ENCODE data around the gene DHX15. TPM values are rescaled to one million over a fixed set of nuclear protein-coding genes. Genes with fewer than 3 reads are reported as not detected.

DHX15 gene
- total RNA-seq, 1 donor from 2014 or later = 102 TPM

DNA sequence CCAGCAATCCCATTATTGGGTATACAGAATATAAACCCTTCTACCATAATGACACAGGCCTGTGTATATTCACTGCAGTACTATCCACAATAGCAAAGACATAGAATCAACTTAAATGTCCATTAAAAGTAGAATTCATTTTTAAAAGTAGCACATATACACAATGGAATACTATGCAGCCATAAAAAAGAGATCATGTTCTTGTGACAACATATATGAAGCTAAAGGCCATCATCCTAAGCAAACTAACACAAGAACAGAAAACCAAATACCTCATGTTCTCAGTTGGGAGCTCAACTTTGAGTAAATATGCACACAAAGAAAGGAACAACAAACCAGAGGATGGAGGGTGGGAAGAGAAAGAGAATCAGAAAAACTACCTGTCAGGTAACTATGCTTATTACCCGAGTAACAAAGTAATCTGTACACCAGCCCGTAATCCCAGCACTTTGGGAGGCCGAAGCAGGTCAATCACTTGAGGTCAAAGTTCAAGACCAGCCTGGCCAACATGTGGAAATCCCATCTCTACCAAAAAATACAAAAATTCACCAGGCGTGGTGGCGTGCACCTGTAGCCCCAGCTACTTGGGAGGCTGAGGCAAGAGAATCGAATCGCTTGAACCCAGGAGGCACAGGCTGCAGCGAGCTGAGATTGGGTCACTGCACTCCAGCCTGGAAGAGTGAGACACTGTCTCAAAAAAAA is 22.8 kb downstream of the DHX15 start:
- H3K36me3 Mint-ChIP-seq (ENCODE audit: unreplicated experiment) = peaks cover 16% of the 10 kb centered on the region
- H3K27me3 Mint-ChIP-seq (ENCODE audit: unreplicated experiment) = no peaks in the 10 kb centered on the region
- no peak overlapping the region for H3K4me3 Mint-ChIP-seq (ENCODE audit: unreplicated experiment)
- H3K27ac Mint-ChIP-seq (ENCODE audit: unreplicated experiment) = no peak overlapping the region
- TF ChIP-seq CTCF (IDR thresholded peaks at IDR 0.05) = no peak
- DNase-seq (ENCODE audit: extremely low spot score, unreplicated experiment) = no peak
- H3K9me3 Mint-ChIP-seq (ENCODE audit: unreplicated experiment) = no peaks in the 10 kb centered on the region
- H3K4me1 Mint-ChIP-seq (ENCODE audit: unreplicated experiment) = peaks cover 60% of the 10 kb centered on the region

DNA sequence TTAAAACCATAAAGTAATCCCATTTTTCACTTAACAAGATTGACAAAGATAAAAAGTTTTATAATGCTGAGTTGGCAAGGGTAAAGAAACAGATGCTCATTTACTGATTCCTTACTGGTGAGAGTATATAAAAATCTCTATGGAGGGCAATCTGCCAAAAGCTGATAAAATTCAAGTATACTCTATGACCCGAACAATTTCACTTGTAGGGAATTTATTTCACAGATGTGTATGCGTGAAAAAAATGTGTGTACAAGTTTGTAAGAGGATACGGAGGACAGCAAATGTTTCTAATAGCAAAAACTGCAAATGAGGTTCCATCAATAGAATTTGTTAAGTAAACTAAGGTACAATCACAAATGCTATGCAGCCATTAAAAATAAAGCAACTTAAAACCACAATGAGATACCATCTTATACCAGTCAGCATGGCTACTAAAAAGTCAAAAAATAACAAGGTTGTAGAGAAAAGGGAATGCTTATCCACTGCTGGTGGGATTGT is 23.4 kb downstream of the DHX15 start:
- no peak for TF ChIP-seq CTCF (IDR thresholded peaks at IDR 0.05)
- DNase-seq (ENCODE audit: extremely low spot score, unreplicated experiment) = no peak
- Mint-ChIP-seq H3K36me3 (ENCODE audit: unreplicated experiment) (peaks cover 16% of the 10 kb centered on the region), H3K27ac (ENCODE audit: unreplicated experiment) (no peak overlapping the region), H3K27me3 (ENCODE audit: unreplicated experiment) (no peaks in the 10 kb centered on the region), H3K4me3 (ENCODE audit: unreplicated experiment) (no peak overlapping the region), H3K9me3 (ENCODE audit: unreplicated experiment) (no peaks in the 10 kb centered on the region), H3K4me1 (ENCODE audit: unreplicated experiment) (peaks cover 59% of the 10 kb centered on the region)

DNA sequence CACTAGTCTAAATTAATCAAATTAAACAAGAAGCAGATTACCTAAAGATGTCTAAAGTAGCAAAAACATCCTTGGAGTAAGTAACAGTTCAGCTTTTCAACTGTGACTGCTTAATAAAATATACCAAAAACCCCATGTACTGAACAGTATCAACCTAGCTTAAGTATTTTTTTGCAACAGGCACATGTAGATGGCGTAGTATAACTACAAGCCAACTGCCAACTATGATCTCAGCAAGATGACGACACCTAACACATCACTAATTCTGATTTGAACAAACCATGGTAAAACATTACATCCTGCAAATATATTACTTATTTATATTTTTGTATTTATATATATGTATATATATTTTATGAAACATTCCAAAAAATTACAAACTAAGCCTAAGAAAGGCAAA is 24.5 kb downstream of the DHX15 start:
- Mint-ChIP-seq H3K27ac (ENCODE audit: unreplicated experiment) (peak overlapping the region; percentile 14), H3K4me3 (ENCODE audit: unreplicated experiment) (no peak overlapping the region), H3K9me3 (ENCODE audit: unreplicated experiment) (no peaks in the 10 kb centered on the region), H3K36me3 (ENCODE audit: unreplicated experiment) (peaks cover 19% of the 10 kb centered on the region), H3K27me3 (ENCODE audit: unreplicated experiment) (no peaks in the 10 kb centered on the region), H3K4me1 (ENCODE audit: unreplicated experiment) (peaks cover 49% of the 10 kb centered on the region)
- TF ChIP-seq CTCF (IDR thresholded peaks at IDR 0.05) = no peak
- no peak for DNase-seq (ENCODE audit: extremely low spot score, unreplicated experiment)

GRCh38 chr4:24559032-24559821 is 25.1 kb downstream of the DHX15 start:
- Mint-ChIP-seq H3K27ac (ENCODE audit: unreplicated experiment) (peak overlapping the region; percentile 44), H3K9me3 (ENCODE audit: unreplicated experiment) (no peaks in the 10 kb centered on the region), H3K27me3 (ENCODE audit: unreplicated experiment) (no peaks in the 10 kb centered on the region), H3K4me1 (ENCODE audit: unreplicated experiment) (peaks cover 42% of the 10 kb centered on the region), H3K4me3 (ENCODE audit: unreplicated experiment) (no peak overlapping the region), H3K36me3 (ENCODE audit: unreplicated experiment) (peaks cover 22% of the 10 kb centered on the region)
- DNase-seq (ENCODE audit: extremely low spot score, unreplicated experiment) = no peak
- no peak for TF ChIP-seq CTCF (IDR thresholded peaks at IDR 0.05)
